ENCODE data around the gene MAPK10.

The MAPK10 gene

GRCh38 chr4:86388252-86388651 is 28.4 kb upstream of the MAPK10 start:
- DNase-seq (ENCODE audit: insufficient read length, low spot score) (no peak), FAIRE-seq (no peak)
- no peak for TF ChIP-seq CTCF (IDR thresholded peaks at IDR 0.05; ENCODE audit: insufficient read depth, missing control alignments)

GRCh38 chr4:86386817-86387415 is 27.1 kb upstream of the MAPK10 start:
- no peak for DNase-seq (ENCODE audit: insufficient read length, low spot score)
- no peak for FAIRE-seq
- no peak for TF ChIP-seq CTCF (IDR thresholded peaks at IDR 0.05; ENCODE audit: insufficient read depth, missing control alignments)

- DNase-seq (ENCODE audit: insufficient read length, low spot score) (no peak), FAIRE-seq (no peak)
- no peak for TF ChIP-seq CTCF (IDR thresholded peaks at IDR 0.05; ENCODE audit: insufficient read depth, missing control alignments)
These were observed 26.3 kb upstream of the MAPK10 start for GRCh38 chr4:86386201-86386600.

- TF ChIP-seq CTCF (IDR thresholded peaks at IDR 0.05; ENCODE audit: insufficient read depth, missing control alignments): no peak
- no peak for FAIRE-seq
- no peak for DNase-seq (ENCODE audit: insufficient read length, low spot score)
These were observed 21.6 kb upstream of the MAPK10 start for GRCh38 chr4:86381431-86381830.

GRCh38 chr4:86380181-86380724 is 20.4 kb upstream of the MAPK10 start:
- no peak for FAIRE-seq
- TF ChIP-seq CTCF (IDR thresholded peaks at IDR 0.05; ENCODE audit: insufficient read depth, missing control alignments): no peak

GRCh38 chr4:86376850-86377249 is 17.0 kb upstream of the MAPK10 start:
- FAIRE-seq (no peak), DNase-seq (ENCODE audit: insufficient read length, low spot score) (no peak)
- TF ChIP-seq CTCF (IDR thresholded peaks at IDR 0.05; ENCODE audit: insufficient read depth, missing control alignments): no peak

More at GRCh38 chr4:86380181-86380724, 20.4 kb upstream of the MAPK10 start:
- DNase-seq (ENCODE audit: insufficient read length, low spot score): no peak

GRCh38 chr4:86368433-86368832 is 8.6 kb upstream of the MAPK10 start:
- TF ChIP-seq CTCF (IDR thresholded peaks at IDR 0.05; ENCODE audit: insufficient read depth, missing control alignments): no peak
- FAIRE-seq (no peak), DNase-seq (ENCODE audit: insufficient read length, low spot score) (no peak)

Measured in D721Med (cell line).